ENCODE measurements around the gene ABCF3. TPM values are rescaled to one million over a fixed set of nuclear protein-coding genes. Genes with fewer than 3 reads are reported as not detected.

The ABCF3 gene
- total RNA-seq, 1 donor from 2014 or later, result 67.3 TPM

DNA sequence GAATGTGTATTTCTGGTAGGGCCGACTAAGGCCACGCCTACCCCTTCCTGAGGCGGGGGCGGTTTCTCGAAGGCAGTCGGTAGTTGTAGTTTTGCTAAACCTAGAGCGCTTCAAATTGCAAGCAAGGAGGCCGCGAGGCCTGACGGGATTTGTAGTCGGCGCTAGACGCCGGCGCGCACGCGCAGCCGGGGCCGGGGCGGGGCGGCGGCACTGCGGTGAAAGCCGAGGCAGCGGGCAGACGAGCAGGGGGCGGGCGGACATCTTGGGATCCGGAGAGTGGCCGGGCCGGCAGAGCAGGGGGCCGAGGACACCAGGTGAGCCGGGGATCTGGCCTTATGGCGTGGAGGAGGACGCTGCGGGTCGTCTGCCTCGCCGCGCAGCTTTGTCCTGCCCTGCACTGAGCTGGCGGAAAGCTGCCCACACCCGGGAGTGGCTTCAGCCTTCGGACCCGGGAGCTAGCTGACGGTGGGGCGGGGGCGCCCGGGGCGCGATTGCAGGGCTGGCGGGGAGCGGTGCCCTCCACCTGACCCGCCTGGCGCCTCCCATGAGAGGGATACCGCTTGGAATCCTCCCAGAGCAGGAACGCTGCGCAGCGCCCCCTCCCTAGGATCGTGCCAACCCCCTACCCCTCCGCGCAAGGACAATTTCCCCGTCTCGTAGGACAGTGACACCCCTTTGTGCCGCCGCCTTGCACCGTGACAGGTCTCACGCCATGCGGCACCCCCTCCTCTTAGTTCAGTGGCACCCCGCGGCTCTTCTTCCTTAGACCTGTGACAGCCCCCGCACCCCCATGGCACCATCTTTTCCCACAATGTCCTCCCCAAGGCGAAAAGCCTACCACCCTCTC is 11.1 kb upstream of the ABCF3 start, which contains the start of gene AP2M1:
Gene AP2M1, plus strand, starts transcription at position 210 of the 847 bp plus-strand sequence. CDS start 2,139 bp downstream, outside the sequence.
- H3K4me3 Mint-ChIP-seq, result peak within 1 kb of the TSS; percentile 98
- H3K27ac Mint-ChIP-seq (ENCODE audit: unreplicated experiment), result peak within 1 kb of the TSS; percentile 92
- TF ChIP-seq CTCF (conservative IDR thresholded peaks at IDR 0.05), result no peak
- peaks cover 14% of the 10 kb centered on the region for H3K36me3 Mint-ChIP-seq (ENCODE audit: low read depth)
- no peaks in the 10 kb centered on the region for H3K27me3 Mint-ChIP-seq (ENCODE audit: low read depth)
- DNase-seq (ENCODE audit: low read depth, low spot score), result peak; percentile 92
- no peaks in the 10 kb centered on the region for H3K9me3 Mint-ChIP-seq
- peaks cover 34% of the 10 kb centered on the region for H3K4me1 Mint-ChIP-seq

- H3K4me3 Mint-ChIP-seq, result peak overlapping the region; percentile 98
- H3K27me3 Mint-ChIP-seq (ENCODE audit: low read depth), result no peaks in the 10 kb centered on the region
- peaks cover 34% of the 10 kb centered on the region for H3K4me1 Mint-ChIP-seq
- peak overlapping the region; percentile 92 for H3K27ac Mint-ChIP-seq (ENCODE audit: unreplicated experiment)
- H3K9me3 Mint-ChIP-seq, result no peaks in the 10 kb centered on the region
- no peak for DNase-seq (ENCODE audit: low read depth, low spot score)
- peaks cover 14% of the 10 kb centered on the region for H3K36me3 Mint-ChIP-seq (ENCODE audit: low read depth)
- TF ChIP-seq CTCF (conservative IDR thresholded peaks at IDR 0.05), result no peak
Measured at GRCh38 chr3:184175506-184175905, 10.5 kb upstream of the ABCF3 start.

- peak overlapping the region; percentile 98 for H3K4me3 Mint-ChIP-seq
- peak overlapping the region; percentile 92 for H3K27ac Mint-ChIP-seq (ENCODE audit: unreplicated experiment)
- H3K4me1 Mint-ChIP-seq, result peaks cover 34% of the 10 kb centered on the region
- no peaks in the 10 kb centered on the region for H3K9me3 Mint-ChIP-seq
- TF ChIP-seq CTCF (conservative IDR thresholded peaks at IDR 0.05), result no peak
- no peaks in the 10 kb centered on the region for H3K27me3 Mint-ChIP-seq (ENCODE audit: low read depth)
- no peak for DNase-seq (ENCODE audit: low read depth, low spot score)
- peaks cover 13% of the 10 kb centered on the region for H3K36me3 Mint-ChIP-seq (ENCODE audit: low read depth)
Measured at GRCh38 chr3:184175981-184176376, 10.0 kb upstream of the ABCF3 start.

DNA sequence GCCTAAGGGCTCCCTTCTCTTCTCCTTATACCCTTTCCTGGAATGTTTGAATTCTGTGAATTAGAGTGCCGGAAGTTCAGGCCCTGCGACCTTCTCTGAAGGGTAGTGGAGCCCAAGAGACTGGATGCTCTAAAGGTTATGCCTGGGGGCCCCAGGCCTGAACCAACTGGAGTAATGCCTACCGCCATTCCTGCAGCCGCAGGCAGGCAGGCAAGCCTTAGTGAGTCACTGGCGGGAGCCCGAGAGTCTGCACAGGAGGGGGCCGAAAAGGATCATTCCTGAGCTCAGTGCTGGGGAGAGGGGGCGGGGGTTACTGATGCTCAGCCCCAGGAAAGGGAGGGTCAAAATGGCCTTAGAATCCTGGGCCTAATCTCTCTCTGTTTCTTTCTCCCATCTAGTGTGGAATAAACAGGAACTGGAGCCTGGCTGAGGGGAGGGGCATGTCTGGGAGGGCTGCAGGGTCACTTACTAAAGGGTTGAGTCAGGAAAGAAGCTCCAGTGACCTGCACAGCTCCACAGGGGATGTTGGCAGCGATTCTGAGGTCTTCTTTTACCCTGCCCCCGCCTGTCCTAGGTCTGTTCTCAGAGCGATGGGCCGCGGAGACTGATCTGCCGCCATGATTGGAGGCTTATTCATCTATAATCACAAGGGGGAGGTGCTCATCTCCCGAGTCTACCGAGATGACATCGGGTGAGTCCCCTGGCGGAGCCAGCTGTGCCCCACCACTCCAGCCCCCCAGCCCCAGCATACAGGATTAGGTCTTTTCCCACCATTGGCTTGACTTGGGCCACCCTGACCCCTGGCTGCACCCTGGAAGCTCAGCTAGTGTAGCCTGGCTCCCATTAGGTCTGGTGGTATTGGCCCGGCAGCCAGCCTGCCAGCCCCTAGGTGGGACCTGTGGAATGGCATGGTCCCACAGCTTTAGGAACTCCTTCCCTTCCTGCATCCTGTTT is 9.3 kb upstream of the ABCF3 start:
- peaks cover 34% of the 10 kb centered on the region for H3K4me1 Mint-ChIP-seq
- no peak for TF ChIP-seq CTCF (conservative IDR thresholded peaks at IDR 0.05)
- no peaks in the 10 kb centered on the region for H3K9me3 Mint-ChIP-seq
- peak; percentile 40 for DNase-seq (ENCODE audit: low read depth, low spot score)
- peak overlapping the region; percentile 92 for H3K27ac Mint-ChIP-seq (ENCODE audit: unreplicated experiment)
- H3K4me3 Mint-ChIP-seq, result peak overlapping the region; percentile 98
- peaks cover 12% of the 10 kb centered on the region for H3K36me3 Mint-ChIP-seq (ENCODE audit: low read depth)
- no peaks in the 10 kb centered on the region for H3K27me3 Mint-ChIP-seq (ENCODE audit: low read depth)

DNA sequence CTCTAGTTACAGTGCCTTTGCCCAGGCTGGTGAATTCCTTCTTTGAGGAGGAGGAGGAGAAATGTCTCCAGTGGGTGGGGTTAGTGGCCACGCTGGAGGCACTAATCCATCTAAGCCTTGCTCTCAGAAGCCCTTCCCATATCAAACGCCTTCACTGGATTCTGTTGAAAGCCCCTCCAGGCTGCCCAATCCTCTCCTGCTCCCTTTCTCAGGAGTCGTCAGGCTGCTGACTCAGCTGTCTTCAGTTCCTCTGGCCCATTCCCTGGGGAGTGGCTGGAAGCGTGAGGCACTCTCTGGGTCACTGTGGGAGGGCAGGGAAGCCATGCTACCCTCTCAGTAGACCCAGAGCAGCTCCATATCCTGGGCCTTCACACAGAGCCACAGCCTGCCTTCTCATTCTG is 8.7 kb upstream of the ABCF3 start:
- peaks cover 9% of the 10 kb centered on the region for H3K36me3 Mint-ChIP-seq (ENCODE audit: low read depth)
- H3K9me3 Mint-ChIP-seq, result no peaks in the 10 kb centered on the region
- peaks cover 34% of the 10 kb centered on the region for H3K4me1 Mint-ChIP-seq
- DNase-seq (ENCODE audit: low read depth, low spot score), result no peak
- H3K4me3 Mint-ChIP-seq, result peak overlapping the region; percentile 98
- no peak for TF ChIP-seq CTCF (conservative IDR thresholded peaks at IDR 0.05)
- H3K27me3 Mint-ChIP-seq (ENCODE audit: low read depth), result no peaks in the 10 kb centered on the region
- peak overlapping the region; percentile 67 for H3K27ac Mint-ChIP-seq (ENCODE audit: unreplicated experiment)

Measured in neural crest cell (in vitro differentiated cells).